ENCODE data around the gene UNC93A.
"Not testable (repeated sequence)": the region's sequence is repeated elsewhere in the genome, so short reads cannot be mapped to it uniquely, and the experiment has no call there.

DNA sequence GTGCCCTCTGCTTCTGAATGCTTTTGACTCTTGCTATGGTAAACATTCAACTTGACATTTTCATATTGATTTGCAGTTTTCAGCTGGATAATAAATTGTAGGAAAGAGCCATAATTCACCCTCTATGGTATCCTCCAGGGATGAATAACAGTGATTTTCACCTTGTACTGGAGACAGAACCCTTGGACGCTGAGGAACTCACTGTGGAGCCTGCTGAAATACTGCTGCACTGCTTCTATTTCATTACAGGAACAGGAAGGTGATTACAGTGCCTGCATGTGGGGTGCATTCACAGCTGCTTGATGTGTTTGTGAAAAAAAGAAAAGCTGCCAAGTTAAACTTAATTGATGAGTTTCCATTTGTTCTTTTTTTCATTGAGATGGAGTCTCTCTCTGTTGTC is 70.1 kb downstream of the UNC93A start:
- not testable (repeated sequence) for TF ChIP-seq POLR2A (IDR thresholded peaks at IDR 0.05; ENCODE audit: low read depth, low read length); TAF1 (IDR thresholded peaks at IDR 0.05; ENCODE audit: borderline replicate concordance, low read depth, low read length)
